Cardiac fibroblast (primary cell): ENCODE results near the gene MEIS1.
A peak's percentile ranks its signal among the peaks of the same experiment; 100 is the strongest.

ENCODE experiments used
- DNase-seq, 2 donors: peaks; one replicate each; pipeline versions ENCODE4 v3.0.0 to v3.0.0-alpha.2; 2010; ENCODE audit warnings: low read depth in 2 of 2
- H3K4me3 ChIP-seq, 2 donors: replicated peaks in 1 of 2; 1 replicate in 1 of 2; 2 replicates in 1 of 2; pipeline ENCODE4 v1.5.1; 2011; ENCODE audit warnings: low read depth in 2 of 2, low read length in 2 of 2, mild to moderate bottlenecking in 2 of 2, moderate library complexity in 1 of 2
- CTCF ChIP-seq: IDR thresholded peaks from one replicate; pipeline ENCODE4 v1.5.1; 2011; ENCODE audit warnings: low read depth, mild to moderate bottlenecking, low read length, inconsistent platforms

The MEIS1 gene

GRCh38 chr2:66569321-66569851 lies 134.5 kb downstream of the MEIS1 start:
- DNase-seq = peak in 1 of 2 donors; percentile 67
- no peak overlapping the region for H3K4me3 ChIP-seq
- TF ChIP-seq CTCF = no peak

- no peak overlapping the region for H3K4me3 ChIP-seq
- DNase-seq = no peak
- no peak for TF ChIP-seq CTCF
These were observed 135.0 kb downstream of the MEIS1 start for GRCh38 chr2:66569974-66570373.

- DNase-seq = no peak
- H3K4me3 ChIP-seq = no peak overlapping the region
- TF ChIP-seq CTCF = no peak
These were observed 135.5 kb downstream of the MEIS1 start for GRCh38 chr2:66570471-66570870.

- no peak for TF ChIP-seq CTCF
- no peak for DNase-seq
- H3K4me3 ChIP-seq = no peak overlapping the region
These were observed 137.0 kb downstream of the MEIS1 start for GRCh38 chr2:66571918-66572317.

GRCh38 chr2:66572391-66572790 lies 137.5 kb downstream of the MEIS1 start:
- no peak for DNase-seq
- no peak for TF ChIP-seq CTCF
- no peak overlapping the region for H3K4me3 ChIP-seq

- DNase-seq = no peak
- no peak overlapping the region for H3K4me3 ChIP-seq
- TF ChIP-seq CTCF = no peak
These were observed 138.5 kb downstream of the MEIS1 start for GRCh38 chr2:66573416-66573815.

GRCh38 chr2:66573821-66574233 lies 138.9 kb downstream of the MEIS1 start:
- no peak for DNase-seq
- no peak for TF ChIP-seq CTCF
- no peak overlapping the region for H3K4me3 ChIP-seq
